Measurements from ENCODE around the gene CLDN2. TPM values are rescaled to one million over a fixed set of nuclear protein-coding genes. Genes with fewer than 3 reads are reported as not detected.

Gene CLDN2
- polyA plus RNA-seq, 3 donors = not detected

DNA sequence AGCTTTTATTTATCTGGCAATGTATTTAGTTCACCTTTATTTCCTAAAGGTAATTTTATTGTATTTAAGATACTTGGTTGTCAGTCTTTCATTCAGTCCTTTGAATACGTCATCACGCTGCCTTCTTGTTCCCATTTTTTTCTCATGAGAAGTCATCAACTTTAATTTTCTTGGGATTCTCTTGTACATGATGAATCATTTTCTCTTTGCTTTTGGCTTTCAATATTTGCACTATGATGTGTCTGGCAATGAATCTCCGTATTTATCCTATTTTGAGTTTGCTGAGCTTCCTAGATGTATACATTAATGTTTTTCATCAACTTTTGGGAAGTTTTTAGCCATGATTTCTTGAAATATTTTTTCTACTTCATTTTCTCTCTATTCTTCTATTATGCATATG lies 28.4 kb downstream of the CLDN2 start:
- Mint-ChIP-seq H3K36me3 (no peaks in the 10 kb centered on the region), H3K9me3 (no peaks in the 10 kb centered on the region), H3K27ac (no peak overlapping the region), H3K4me1 (peaks cover 4% of the 10 kb centered on the region), H3K4me3 (no peak overlapping the region), H3K27me3 (ENCODE audit: low read depth in 3 of 3) (peaks cover 0 to 7% (median 0%) of the 10 kb centered on the region in 3 donors)
- H4K20me1 ChIP-seq (ENCODE audit: insufficient read depth, low read length) = no peaks in the 10 kb centered on the region
- H3K27me3 ChIP-seq (ENCODE audit: control insufficient read depth in 2 of 2, insufficient read depth in 2 of 2, low read length in 2 of 2) = no peaks in the 10 kb centered on the region
- H3K36me3 ChIP-seq (replicated peaks in 1 of 2; ENCODE audit: control insufficient read depth in 1 of 2, insufficient read depth in 2 of 2, low read length in 2 of 2) = no peaks in the 10 kb centered on the region
- H3K27ac ChIP-seq (ENCODE audit: low read depth in 1 of 2, low read length in 2 of 2) = no peak overlapping the region
- H3K4me3 ChIP-seq (replicated peaks in 1 of 3; ENCODE audit: low read depth in 2 of 3, low read length in 3 of 3) = no peak overlapping the region
- intact Hi-C loops (cut with micrococcal nuclease) = no loop called here
- no peak for DNase-seq
- H3K4me1 ChIP-seq (ENCODE audit: control insufficient read depth in 1 of 2, insufficient read depth in 2 of 2, low read length in 2 of 2) = no peaks in the 10 kb centered on the region
- no peaks in the 10 kb centered on the region for H3K79me2 ChIP-seq (ENCODE audit: insufficient read depth, low read length)
- no peaks in the 10 kb centered on the region for H3K9me3 ChIP-seq (replicated peaks in 1 of 2; ENCODE audit: control insufficient read depth in 1 of 2, insufficient read depth in 1 of 2, low read length in 2 of 2)
- no peak overlapping the region for H3K9ac ChIP-seq (ENCODE audit: insufficient read depth, low read length, poor library complexity, severe bottlenecking)
- no CpG with 5 or more reads among the region's 3 CpGs for WGBS (ENCODE audit: insufficient coverage)
- no peak for TF ChIP-seq CTCF (IDR thresholded peaks at IDR 0.05)
- H3K4me2 ChIP-seq (replicated peaks; ENCODE audit: extremely low read depth, low read length, poor library complexity, severe bottlenecking) = no peak overlapping the region
- no peak overlapping the region for H2AFZ ChIP-seq (ENCODE audit: insufficient read depth, low read depth, low read length, poor library complexity, severe bottlenecking)

DNA sequence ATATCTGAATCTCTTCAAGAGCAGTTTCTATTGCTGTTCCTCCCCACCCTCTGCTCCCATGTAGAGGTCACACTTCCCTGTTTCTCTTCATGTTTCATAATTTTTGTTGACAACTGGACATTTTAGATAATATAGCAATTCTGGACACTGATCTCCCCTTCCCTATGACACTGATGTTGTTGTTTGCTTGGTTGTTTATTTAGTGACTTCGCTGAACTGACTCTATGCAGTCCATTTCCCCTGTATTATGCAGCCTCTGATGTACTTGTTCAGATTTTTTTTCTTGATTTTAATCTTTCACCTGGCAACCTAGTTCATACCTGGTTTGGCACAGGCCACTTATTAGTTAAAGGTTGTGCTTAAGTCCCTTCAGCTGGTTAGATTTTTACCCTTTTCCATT lies 29.2 kb downstream of the CLDN2 start:
- Histone ChIP-seq H4K20me1 (ENCODE audit: insufficient read depth, low read length) (no peaks in the 10 kb centered on the region), H3K9me3 (replicated peaks in 1 of 2; ENCODE audit: control insufficient read depth in 1 of 2, insufficient read depth in 1 of 2, low read length in 2 of 2) (no peaks in the 10 kb centered on the region), H3K4me1 (ENCODE audit: control insufficient read depth in 1 of 2, insufficient read depth in 2 of 2, low read length in 2 of 2) (no peaks in the 10 kb centered on the region), H3K36me3 (replicated peaks in 1 of 2; ENCODE audit: control insufficient read depth in 1 of 2, insufficient read depth in 2 of 2, low read length in 2 of 2) (no peaks in the 10 kb centered on the region), H3K4me2 (replicated peaks; ENCODE audit: extremely low read depth, low read length, poor library complexity, severe bottlenecking) (no peak overlapping the region), H3K9ac (ENCODE audit: insufficient read depth, low read length, poor library complexity, severe bottlenecking) (no peak overlapping the region), H3K27me3 (ENCODE audit: control insufficient read depth in 2 of 2, insufficient read depth in 2 of 2, low read length in 2 of 2) (no peaks in the 10 kb centered on the region), H3K4me3 (replicated peaks in 1 of 3; ENCODE audit: low read depth in 2 of 3, low read length in 3 of 3) (no peak overlapping the region), H3K27ac (ENCODE audit: low read depth in 1 of 2, low read length in 2 of 2) (no peak overlapping the region), H3K79me2 (ENCODE audit: insufficient read depth, low read length) (no peaks in the 10 kb centered on the region), H2AFZ (ENCODE audit: insufficient read depth, low read depth, low read length, poor library complexity, severe bottlenecking) (no peak overlapping the region)
- no CpG with 5 or more reads among the region's 1 CpG for WGBS (ENCODE audit: insufficient coverage)
- H3K27me3 Mint-ChIP-seq (ENCODE audit: low read depth in 3 of 3) = peaks cover 0 to 6% (median 0%) of the 10 kb centered on the region in 3 donors
- H3K9me3 Mint-ChIP-seq = no peaks in the 10 kb centered on the region
- no peak overlapping the region for H3K27ac Mint-ChIP-seq
- TF ChIP-seq CTCF (IDR thresholded peaks at IDR 0.05) = no peak
- intact Hi-C loops (cut with micrococcal nuclease) = no loop called here
- no peak overlapping the region for H3K4me3 Mint-ChIP-seq
- no peaks in the 10 kb centered on the region for H3K36me3 Mint-ChIP-seq
- no peak for DNase-seq
- H3K4me1 Mint-ChIP-seq = peaks cover 4% of the 10 kb centered on the region
